Measurements from ENCODE around the gene BMF. TPM values are rescaled to one million over a fixed set of nuclear protein-coding genes. Genes with fewer than 3 reads are reported as not detected.

Gene BMF
- total RNA-seq, 1 experiment from 2014 or later: not detected

GRCh38 chr15:40053831-40054604 is 54.7 kb downstream of the BMF start:
- peaks cover 39% of the 10 kb centered on the region for H3K4me1 Mint-ChIP-seq (ENCODE audit: insufficient read depth, unreplicated experiment)
- no peaks in the 10 kb centered on the region for H3K27me3 Mint-ChIP-seq (ENCODE audit: insufficient read depth, unreplicated experiment)
- POLR2A ChIA-PET: interaction anchor here (0.8 to 2.2 kb wide), 3 partner anchors 9 to 52 kb away, joined by 3 to 6 read pairs (median 3); no protein-coding TSS in a partner anchor
- no peaks in the 10 kb centered on the region for H3K9me3 Mint-ChIP-seq (ENCODE audit: unreplicated experiment)
- CTCF ChIA-PET: interaction anchor here (0.6 to 1.9 kb wide), 4 partner anchors 8 to 142 kb away, joined by 3 to 9 read pairs (median 4); no protein-coding TSS in a partner anchor
- H3K4me3 Mint-ChIP-seq (ENCODE audit: unreplicated experiment): no peak overlapping the region
- no peak for TF ChIP-seq CTCF (IDR thresholded peaks at IDR 0.05; ENCODE audit: unreplicated experiment)
- peak overlapping the region; percentile 73 for H3K27ac Mint-ChIP-seq (ENCODE audit: low read depth, unreplicated experiment)
- BruUV-seq (replicated peaks): no TSS peak
- intact Hi-C loops (cut with micrococcal nuclease): no loop called here
- no peak for DNase-seq (ENCODE audit: unreplicated experiment)
- peaks cover 5% of the 10 kb centered on the region for H3K36me3 Mint-ChIP-seq (ENCODE audit: insufficient read depth, unreplicated experiment)

- Mint-ChIP-seq H3K27ac (ENCODE audit: low read depth, unreplicated experiment) (no peak overlapping the region), H3K9me3 (ENCODE audit: unreplicated experiment) (no peaks in the 10 kb centered on the region), H3K36me3 (ENCODE audit: insufficient read depth, unreplicated experiment) (peaks cover 1% of the 10 kb centered on the region), H3K4me1 (ENCODE audit: insufficient read depth, unreplicated experiment) (peaks cover 33% of the 10 kb centered on the region), H3K4me3 (ENCODE audit: unreplicated experiment) (no peak overlapping the region), H3K27me3 (ENCODE audit: insufficient read depth, unreplicated experiment) (no peaks in the 10 kb centered on the region)
- no peak for DNase-seq (ENCODE audit: unreplicated experiment)
- BruUV-seq (replicated peaks): no TSS peak
- ChIA-PET POLR2A (interaction anchor here (0.8 to 1.5 kb wide), 2 partner anchors 10 to 126 kb away, joined by 3 read pairs; no protein-coding TSS in a partner anchor), CTCF (interaction anchor here (0.6 to 1.8 kb wide), 3 partner anchors 8 to 141 kb away, joined by 3 to 12 read pairs (median 3); no protein-coding TSS in a partner anchor)
- TF ChIP-seq CTCF (IDR thresholded peaks at IDR 0.05; ENCODE audit: unreplicated experiment): no peak
- intact Hi-C loops (cut with micrococcal nuclease): no loop called here
These were observed 55.4 kb downstream of the BMF start for GRCh38 chr15:40053079-40053830.

- Mint-ChIP-seq H3K9me3 (ENCODE audit: unreplicated experiment) (no peaks in the 10 kb centered on the region), H3K27me3 (ENCODE audit: insufficient read depth, unreplicated experiment) (no peaks in the 10 kb centered on the region), H3K36me3 (ENCODE audit: insufficient read depth, unreplicated experiment) (no peaks in the 10 kb centered on the region), H3K27ac (ENCODE audit: low read depth, unreplicated experiment) (no peak overlapping the region), H3K4me1 (ENCODE audit: insufficient read depth, unreplicated experiment) (peaks cover 37% of the 10 kb centered on the region), H3K4me3 (ENCODE audit: unreplicated experiment) (no peak overlapping the region)
- TF ChIP-seq CTCF (IDR thresholded peaks at IDR 0.05; ENCODE audit: unreplicated experiment): no peak
- DNase-seq (ENCODE audit: unreplicated experiment): no peak
- intact Hi-C loops (cut with micrococcal nuclease): no loop called here
- ChIA-PET CTCF (interaction anchor here (1.8 kb wide), 1 partner anchor 52 kb away, joined by 12 read pairs; no protein-coding TSS in a partner anchor), POLR2A (interaction anchor here (1.5 kb wide), 1 partner anchor 127 kb away, joined by 3 read pairs; no protein-coding TSS in a partner anchor)
- no TSS peak for BruUV-seq (replicated peaks)
These were observed 56.1 kb downstream of the BMF start for GRCh38 chr15:40052604-40053003.
